HG03442 (cell line): ENCODE data around the gene SMARCC1.
"Not testable (repeated sequence)": the region's sequence is repeated elsewhere in the genome, so short reads cannot be mapped to it uniquely, and the experiment has no call there.

ENCODE experiments used
- ATAC-seq: cut with Tn5 transposase; IDR thresholded peaks from one replicate; pipeline ENCODE4 v1.9.1; 2021; ENCODE audit warnings: mild to moderate bottlenecking, moderate library complexity; ENCODE audit not compliant: unreplicated experiment

Gene SMARCC1

DNA sequence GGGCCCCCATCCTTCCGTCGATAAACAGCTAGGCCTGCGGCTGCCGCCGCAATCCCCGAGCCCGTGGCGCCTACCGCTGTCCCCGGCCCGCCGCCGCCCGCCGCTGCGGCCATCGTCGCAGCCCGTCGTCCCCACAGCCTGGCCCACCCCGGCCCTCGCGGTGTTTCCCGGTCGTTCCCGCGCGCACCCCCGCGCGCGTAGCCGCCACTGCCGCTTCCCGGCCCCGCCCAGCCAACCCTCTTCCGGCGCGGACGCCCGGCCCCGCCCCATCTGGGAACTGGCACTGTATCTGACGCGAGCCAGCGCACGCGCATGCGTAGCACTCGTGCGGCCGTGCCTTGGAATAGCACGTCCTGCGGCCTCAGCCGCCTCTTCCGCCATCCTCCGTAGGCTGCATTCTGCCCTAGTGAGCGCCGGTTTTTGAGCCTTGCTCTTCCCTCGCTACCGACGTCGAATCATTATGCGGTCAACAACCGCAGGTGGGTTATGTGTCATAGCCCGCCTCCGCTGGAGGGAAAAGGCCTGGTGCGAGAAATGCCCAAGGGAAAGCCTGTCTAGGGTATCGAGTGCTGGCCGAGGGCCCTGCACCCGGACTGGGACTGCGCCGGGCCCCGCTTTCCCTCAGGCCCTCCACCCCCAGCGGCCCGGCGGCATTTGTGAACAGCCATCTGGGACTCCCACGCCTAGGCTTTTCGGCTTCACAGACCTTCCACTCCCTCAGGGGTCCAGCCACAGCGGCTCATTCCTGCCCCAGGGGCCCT lies at the start of gene SMARCC1:
TSS of gene SMARCC1 (minus strand) at position 209 of the 761 bp plus-strand sequence. CDS start at position 113, 96 bp downstream.
- peak; percentile 80 for ATAC-seq

DNA sequence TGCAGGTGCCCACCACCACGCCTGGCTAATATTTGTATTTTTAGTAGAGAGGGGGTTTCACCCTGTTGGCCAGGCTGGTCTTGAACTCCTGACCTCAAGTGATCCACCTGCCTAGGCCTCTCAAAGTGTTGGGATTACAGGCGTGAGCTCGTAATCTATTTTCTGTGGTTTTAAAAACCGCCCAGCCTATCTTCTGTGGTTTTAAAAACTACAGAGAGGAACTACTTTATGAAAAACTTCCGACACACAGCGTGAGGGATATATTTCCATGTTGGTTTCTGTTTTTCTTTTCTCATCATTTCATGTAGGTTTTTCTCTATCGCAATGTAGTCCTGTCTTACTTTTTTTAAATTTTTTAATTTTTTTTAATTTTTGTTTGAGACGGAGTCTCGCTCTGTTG lies 47.8 kb upstream of the SMARCC1 start:
- ATAC-seq: not testable (repeated sequence)

DNA sequence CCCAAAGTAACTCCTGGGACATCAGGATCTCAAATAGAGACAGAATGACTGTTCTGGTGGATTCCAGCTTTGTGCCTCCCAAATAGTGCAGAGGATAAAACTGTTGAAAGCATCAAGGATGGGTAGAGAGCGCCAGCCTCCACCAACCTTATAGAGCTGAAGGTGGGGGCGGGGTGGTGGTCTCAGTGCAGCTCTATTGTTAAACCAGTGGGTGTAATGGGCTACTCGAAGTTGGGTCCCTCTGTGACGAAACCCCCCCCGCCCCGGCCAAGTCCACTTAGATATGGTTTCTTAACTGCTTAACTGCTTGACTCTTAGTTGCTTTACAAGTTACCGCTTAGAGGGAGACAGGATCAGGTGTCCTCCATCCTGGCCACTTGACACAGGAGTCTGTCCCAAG lies 43.9 kb upstream of the SMARCC1 start:
- ATAC-seq: no peak

DNA sequence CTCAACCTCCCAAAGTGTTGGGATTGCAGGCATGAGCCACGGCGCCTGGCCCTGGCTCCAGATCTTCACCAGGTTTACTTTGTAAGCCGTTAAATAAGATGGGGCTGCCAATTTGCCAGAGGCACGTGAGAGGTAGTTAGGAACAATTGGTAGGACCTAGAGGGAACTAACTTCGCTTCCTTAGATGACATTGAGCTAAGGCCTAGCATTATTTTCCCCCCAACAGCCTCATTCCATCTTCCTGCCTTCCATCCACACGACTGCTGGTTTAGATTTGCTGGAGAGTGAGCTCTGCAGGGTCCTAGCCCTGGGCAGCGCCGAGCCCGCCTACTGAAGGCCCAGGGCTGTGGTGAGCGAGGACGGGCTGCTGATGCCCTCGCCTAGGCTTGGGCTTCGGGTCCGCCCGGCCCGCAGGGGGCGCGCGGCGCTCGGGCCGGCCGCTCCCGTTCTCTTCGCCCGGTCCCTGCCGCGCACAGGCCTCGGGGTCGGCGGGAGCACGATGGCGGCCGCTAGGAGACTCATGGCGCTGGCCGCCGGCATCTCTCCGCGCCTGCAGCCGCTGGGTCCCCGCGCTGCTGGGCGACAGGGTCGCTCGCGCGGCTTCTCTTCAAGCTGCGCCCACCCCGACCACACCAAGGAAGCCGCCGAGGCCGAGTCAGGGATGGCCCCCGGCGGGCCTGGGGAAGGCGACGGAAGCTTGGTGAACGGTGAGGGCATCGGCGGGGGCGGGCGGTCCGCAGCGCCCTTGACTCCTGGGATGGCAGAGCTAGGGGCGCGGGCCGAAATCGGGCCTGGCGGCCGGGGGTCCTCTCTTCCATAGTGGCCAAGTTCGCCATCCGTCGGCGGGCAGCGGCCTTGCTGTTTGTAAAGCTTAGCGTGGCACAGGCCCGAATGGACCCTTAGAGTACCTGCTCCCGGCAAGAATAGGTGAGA lies 43.1 kb upstream of the SMARCC1 start:
- ATAC-seq: peak; percentile 85

DNA sequence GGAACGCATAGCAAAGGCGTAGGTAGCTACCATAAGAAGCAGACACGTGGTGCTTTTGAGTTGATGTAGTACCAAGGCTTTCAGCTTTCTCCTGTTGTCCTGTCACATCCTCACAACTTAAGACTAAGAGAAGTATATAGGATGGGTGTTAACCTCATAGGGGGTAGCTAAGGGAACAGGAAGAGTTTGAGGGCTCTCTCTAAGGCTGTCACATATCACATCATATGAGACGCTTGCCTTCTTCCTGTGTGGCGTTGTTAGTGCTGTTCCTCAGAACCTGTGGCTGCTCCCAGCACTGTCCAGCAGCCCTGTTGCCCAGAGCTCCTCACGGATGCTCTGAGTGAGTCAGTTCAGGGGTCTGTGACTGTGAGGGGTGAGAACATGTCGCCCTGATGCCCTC lies 35.9 kb upstream of the SMARCC1 start:
- no peak for ATAC-seq

DNA sequence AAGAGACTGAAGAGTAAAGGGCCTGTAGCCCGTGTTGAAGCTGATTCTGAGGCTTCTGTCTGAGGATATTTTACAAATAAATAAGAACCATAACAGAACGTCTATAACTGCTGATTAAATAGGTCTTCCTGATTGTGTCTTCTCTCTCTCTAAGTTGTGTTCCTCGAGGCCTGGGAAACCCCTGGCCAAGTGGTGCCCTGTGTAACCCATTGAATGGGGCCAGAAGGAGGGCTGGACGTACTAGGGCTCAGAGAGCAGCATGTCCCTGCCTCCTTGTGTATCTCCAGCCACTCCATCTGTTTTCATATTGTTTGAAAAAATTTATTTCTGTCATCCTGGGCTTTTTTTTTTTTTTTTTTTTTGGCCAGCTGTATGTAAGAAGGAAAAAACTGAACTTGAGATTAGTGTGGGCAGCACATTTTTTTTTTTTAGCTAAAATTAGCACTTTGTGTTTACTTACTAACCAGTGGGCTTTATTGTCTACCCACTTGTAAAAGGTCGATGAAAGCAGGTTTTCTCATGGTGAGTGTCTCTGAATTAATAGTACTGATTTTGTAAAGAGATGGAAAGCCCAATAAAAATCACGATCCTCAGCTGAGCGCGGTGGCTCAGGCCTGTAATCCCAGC lies 32.0 kb upstream of the SMARCC1 start:
- ATAC-seq: no peak

DNA sequence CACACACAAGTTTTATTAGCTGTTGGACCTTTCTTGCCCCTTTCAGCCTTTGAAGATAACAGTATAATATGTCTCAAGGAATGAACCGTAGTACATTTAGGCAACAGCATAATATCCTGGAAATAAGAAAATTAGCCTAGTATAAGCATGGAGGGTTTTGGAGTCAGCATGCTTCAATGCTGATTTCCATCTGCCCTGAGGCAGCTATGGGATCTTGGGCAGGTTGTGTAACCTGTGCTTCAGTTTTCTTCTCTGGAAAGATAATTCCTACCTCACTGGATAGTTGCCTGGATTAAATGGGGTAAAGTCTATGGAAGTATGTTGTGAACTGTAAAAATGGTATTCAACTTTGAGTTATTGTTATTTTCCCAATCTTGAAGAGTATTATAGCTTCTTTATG lies 22.9 kb upstream of the SMARCC1 start:
- no peak for ATAC-seq

DNA sequence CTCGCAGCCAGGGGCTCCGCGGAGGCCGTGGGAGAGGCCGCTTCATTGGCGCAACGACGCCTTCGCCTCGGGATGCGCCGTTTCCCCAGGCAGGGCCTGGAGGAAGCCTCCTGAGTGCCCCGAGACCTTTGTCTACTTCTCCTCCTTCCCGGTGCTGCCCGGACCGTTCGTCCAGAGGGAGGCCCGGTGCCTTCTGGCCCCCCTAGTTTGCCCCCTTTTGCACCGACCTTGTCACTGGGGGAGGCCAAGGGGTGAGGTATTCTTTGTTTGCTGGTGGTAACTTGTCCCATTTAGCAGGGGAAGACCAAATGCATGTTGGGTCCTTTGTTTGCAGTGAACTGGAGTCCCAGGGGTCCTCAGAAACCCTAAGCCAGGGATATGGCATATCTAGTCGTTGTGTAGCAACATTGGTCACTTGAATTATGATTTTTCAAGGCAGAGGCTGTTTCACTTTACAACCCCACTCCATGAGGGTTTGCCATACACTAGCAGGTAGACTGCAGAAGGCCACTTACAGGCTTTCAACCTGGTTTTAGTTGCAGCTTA lies 21.9 kb upstream of the SMARCC1 start:
- no peak for ATAC-seq

DNA sequence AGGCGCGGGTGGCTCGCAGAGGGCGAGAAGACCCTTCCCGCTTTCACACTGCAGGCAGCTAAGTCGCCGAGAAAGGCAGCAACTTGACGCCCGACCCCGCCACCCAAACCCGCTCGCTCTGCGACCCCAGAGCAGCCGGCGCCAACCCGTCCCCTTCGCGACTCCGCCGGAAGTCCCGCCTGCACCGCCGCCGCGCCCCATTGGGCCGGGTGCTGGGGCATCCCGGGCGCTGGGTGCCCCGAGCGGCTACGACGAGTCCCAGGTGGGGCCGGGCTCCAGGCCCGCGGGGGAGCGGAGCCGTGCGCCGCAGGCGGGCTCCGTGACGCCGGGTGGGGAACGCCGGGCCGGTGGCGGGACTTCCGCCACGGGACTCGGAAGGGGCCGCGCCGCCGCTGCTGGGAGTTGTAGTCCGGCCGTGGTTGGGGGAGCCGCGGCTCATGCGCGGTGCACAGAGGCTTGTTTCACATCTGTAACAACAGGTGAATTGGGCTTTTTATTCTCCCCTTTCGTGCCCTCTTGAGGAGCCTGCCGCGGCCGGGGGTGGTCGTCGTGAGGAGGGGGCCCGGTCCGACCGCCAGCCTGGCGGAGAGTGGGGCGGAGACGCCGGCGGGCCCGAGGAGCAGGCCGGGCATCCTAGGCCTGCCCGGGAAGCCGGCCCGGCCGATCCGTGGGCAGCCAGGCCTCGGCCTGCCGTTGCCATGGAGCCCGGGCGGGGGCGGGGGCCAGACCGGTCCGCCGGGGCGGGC lies 21.2 kb upstream of the SMARCC1 start, which contains the start of gene DHX30:
TSS of gene DHX30 (plus strand) at position 405 of the 746 bp plus-strand sequence. CDS start 7,546 bp downstream, outside the sequence.
- ATAC-seq: peak; percentile 81

DNA sequence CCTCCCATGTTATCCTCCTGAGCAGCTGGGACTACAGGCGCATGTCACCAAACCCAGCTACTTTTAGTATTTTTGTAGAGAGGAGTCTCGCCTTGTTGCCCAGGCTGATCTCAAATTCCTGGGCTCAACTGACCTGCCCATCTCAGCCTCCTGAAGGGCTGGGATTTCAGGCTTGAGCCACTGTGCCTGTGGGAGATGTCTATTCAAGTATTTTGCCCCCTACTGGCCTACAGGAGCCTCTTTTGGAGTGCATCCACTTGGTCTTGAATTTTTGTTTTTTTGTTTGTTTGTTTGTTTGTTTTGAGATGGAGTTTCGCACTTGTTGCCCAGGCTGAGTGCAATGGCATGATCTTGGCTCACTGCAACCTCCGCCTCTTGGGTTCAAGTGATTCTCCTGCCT lies 18.0 kb upstream of the SMARCC1 start:
- ATAC-seq: no peak

DNA sequence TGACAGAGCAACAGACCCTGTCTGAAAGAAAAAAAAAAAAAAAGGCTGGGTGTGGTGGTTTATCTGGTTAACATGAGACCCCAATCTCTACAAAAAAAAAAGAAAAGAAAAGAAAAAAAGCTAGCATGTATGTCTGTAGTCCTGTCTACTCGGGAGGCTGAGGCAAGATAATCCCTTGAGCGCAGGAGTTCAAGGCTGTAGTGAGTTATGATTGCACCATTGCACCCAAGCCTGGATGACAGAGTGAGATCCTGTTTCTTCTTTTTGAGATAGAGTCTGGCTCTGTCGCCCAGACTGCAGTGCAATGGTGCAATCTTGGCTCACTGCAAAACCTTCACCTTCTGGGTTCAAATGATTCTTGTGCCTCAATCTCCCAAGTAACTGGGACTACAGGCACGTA lies 12.9 kb upstream of the SMARCC1 start:
- ATAC-seq: no peak

DNA sequence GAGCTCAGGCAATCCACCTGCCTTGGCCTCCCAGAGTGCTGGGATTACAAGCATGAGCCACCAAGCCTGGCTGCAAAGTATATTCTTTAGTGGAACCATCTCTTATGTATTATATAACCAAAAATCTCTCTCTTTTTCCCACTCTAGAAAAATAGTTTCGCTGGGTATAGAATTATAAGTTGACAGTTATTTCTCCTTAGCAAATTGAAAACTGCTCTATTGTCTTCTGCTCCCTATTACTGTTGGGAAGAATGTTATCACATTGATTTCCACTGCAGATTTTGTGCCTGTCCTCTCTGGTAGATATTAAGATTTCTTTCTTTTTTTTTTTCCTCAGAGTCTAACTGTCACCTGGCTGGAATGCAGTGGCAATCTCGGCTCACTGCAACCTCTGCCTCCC lies 11.0 kb upstream of the SMARCC1 start:
- no peak for ATAC-seq

DNA sequence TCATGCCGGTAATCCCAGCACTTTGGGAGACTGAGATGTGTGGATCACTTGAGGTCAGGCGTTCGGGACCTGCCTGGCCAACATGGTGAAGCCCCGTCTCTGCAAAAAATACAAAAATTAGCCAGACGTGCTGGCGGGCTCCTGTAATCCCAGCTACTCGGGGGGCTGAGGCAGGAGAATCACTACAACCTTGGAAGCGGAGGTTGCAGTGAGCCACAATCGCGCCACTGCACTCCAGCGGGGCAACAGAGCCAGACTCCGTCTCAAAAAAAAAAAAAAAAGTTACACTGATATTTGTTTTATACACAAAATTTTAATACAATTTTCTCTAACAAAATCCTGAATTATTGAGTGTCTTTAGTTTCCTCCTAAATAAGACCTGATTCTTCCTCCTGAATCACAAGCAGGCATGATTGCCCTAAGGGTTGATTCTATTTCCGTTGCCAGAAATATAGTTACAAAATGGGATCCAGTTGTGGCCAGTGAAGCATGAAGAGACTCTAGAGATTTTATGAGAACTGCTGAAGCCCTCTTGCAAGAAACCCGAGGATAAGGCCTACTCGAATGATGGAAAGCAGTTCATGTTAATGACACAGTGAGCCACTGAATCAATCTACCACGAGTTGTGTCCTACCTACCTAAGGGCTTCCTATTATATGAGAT lies 9.6 kb upstream of the SMARCC1 start:
- no peak for ATAC-seq

DNA sequence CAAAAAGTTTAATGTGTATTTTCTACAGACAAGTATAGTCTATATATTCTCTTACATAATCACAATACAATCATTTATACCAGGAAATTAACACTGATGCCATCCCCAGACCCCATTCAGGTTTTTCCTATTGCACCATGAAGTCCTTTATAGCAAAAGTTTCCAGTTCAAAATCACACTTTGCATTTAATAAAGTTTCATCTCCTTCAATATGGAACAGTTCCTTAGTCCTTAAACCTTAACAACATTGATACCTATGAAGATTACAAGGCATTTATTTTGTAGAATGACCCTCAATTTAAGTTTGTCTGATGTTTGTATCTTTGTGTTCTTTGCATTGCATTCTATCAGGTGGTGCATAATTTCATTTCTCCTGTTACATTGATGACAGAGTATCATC lies 2.0 kb upstream of the SMARCC1 start:
- no peak for ATAC-seq

DNA sequence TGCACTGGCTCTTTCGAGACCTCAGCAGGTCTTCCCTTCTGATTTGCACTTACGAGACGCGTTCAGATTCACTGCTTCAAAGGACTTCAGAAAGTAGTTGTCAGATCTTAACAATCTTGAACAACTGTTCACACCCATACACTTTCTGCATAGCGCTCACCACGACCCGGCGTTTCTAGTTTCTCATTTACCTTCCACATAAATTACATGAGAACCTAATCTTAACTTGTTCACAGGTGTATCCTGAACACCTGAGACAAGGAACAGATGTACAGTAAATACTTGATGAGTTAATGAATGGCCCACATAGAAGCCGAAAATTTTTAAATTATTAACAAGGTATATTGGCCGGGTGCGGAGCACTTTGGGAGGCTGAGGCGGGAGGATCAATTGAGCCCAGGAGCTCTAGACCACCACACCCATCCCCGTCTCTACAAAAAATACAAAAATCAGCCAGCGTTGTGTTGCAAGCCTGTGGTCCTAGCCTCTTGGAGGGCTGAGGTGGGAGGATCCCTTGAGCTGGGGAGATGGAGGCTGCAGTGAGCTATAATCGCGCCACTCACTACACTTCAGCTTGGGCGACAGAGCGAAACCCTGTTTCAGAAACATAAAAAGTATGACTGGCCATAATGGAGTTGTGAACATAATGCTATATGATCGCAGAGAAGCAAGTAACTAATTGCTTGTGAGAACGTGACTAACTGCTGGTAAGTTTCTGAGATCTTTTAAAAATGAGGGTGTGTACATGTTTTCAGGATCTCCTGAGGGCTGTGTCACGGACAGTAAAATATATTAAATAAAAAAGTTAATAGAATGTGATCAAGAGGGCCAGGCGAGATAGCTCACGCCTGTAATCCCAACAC lies 984 bp upstream of the SMARCC1 start:
- ATAC-seq: no peak

DNA sequence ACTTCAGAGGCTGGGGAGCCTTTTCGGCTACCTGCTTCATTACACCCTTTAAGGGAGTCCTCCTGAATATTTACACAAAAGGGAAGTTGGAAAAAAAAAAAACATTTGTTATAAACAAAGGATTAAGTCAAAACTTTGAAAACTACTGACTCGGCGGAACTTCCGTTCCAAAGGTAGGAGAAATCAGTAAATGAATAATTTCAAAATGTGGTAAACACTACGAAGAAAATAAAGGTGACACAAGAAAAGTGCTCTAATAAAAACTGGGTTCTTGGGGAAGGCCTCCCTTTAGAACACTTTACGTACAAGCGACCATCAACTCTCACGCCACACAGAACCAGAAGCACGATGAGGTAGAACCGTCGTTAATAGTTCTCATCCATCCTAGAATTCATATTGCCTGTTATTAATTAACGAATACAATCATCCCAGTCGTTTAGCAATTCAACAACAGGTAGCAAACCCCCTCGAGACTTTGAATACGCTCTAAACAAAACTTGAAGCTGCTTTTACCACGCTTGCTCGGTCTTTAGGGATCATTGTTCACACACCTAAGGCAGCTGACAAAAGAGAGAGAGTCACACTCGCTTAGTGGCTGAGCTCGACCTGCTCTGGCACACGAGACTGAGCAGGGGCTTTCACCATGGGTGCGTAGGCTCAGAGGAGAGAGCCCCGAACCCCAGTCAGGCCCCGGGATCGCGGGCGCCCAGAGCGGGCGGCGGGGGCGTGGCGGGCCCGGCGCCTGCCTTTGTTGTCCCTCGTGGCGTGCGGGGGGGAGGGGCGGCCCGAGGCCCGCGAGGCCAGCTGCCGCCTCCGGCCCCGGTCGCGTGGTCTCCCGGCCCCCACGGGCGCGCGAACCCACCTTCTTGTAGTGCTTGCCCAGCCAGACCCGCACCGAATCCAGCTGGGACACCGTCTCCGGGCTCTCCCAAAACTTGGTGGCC lies 680 bp downstream of the SMARCC1 start:
- ATAC-seq: peak; percentile 28

DNA sequence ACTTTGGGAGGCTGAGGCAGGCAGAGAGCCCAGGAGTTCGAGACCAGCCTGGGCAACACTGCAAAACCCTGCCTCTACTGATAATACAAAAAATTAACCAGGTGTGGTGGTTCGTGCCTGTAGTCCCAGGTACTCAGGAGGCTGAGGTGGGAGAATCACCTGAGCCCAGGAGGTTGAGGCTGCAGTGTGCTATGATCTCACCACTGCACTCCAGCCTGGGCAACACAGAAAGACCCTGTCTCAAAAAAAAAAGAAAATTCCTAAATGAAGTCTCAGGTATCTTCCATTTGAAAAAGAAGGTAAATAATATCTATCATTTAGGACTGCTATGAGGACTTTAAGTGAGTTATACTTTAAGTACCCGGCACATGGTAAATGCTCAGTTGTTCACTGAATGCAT lies 2.9 kb downstream of the SMARCC1 start:
- ATAC-seq: no peak

DNA sequence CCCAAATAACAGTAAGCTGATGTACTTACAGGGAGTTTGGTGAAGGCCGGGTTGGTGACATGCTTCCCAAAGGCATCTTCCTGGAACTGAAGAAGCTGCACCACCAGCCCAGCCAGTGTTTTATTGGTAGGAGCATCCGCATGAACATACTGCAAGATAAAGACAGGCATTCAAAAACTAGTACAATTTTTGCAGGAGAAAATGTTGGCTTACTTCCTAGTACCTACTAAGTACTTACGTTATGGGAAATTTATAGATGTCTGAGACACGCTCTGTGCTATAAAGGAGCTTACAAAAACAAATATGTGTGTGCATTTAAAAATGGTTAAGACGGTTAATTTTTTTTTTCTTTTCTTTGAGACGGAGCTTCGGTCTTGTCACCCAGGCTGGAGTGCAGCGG lies 8.9 kb downstream of the SMARCC1 start:
- ATAC-seq: no peak
